Smooth muscle cell (in vitro differentiated cells): ENCODE measurements around the gene CDCA3. TPM values are rescaled to one million over a fixed set of nuclear protein-coding genes. Genes with fewer than 3 reads are reported as not detected.

Experiments used
- DNase-seq: peaks from one replicate; lab custom pipeline; 2025; ENCODE audit not compliant: unreplicated experiment; lab: John Stamatoyannopoulos, UW
- H2AFZ ChIP-seq: fragments of 200-600 bp; sonication (generic); 2 replicates; pipeline ENCODE4 v1.6.0; 2016; ENCODE audit warnings: antibody characterized with exemption, low read depth, mild to moderate bottlenecking
- H3F3A ChIP-seq: fragments of 200-600 bp; sonication (generic); 2 replicates; pipeline ENCODE4 v1.6.0; 2017; ENCODE audit warnings: antibody characterized with exemption, low read depth
- H3K27ac ChIP-seq: fragments of 200-600 bp; sonication (generic); 2 replicates; pipeline ENCODE4 v1.5.1; 2016; ENCODE audit warnings: low read depth, mild to moderate bottlenecking
- H3K27me3 ChIP-seq: fragments of 200-600 bp; sonication (generic); 2 replicates; pipeline ENCODE4 v1.6.1; 2016; ENCODE audit warnings: low read depth, mild to moderate bottlenecking
- H3K36me3 ChIP-seq: fragments of 200-600 bp; sonication (generic); 2 replicates; pipeline ENCODE4 v1.5.1; 2016; ENCODE audit warnings: low read depth
- H3K4me1 ChIP-seq: fragments of 200-600 bp; sonication (generic); 2 replicates; pipeline ENCODE4 v1.5.1; 2016; ENCODE audit warnings: low read depth
- H3K4me2 ChIP-seq: fragments of 200-600 bp; sonication (generic); 2 replicates; pipeline ENCODE4 v1.6.0; 2016; ENCODE audit warnings: mild to moderate bottlenecking
- H3K4me3 ChIP-seq: fragments of 200-600 bp; sonication (generic); 2 replicates; pipeline ENCODE4 v1.5.1; 2016; ENCODE audit warnings: mild to moderate bottlenecking
- H3K79me2 ChIP-seq: fragments of 200-600 bp; sonication (generic); 2 replicates; pipeline ENCODE4 v1.6.0; 2016; ENCODE audit warnings: low read depth, mild to moderate bottlenecking
- H3K9ac ChIP-seq: fragments of 200-600 bp; sonication (generic); 2 replicates; pipeline ENCODE4 v1.6.0; 2016; ENCODE audit warnings: low read depth
- H3K9me3 ChIP-seq: fragments of 200-600 bp; sonication (generic); replicated peaks from 2 replicates; pipeline ENCODE4 v1.5.1; 2016; ENCODE audit warnings: low read depth
- H4K20me1 ChIP-seq: fragments of 200-600 bp; sonication (generic); 2 replicates; pipeline ENCODE4 v1.6.0; 2016; ENCODE audit warnings: low read depth
- CTCF ChIP-seq: fragments of 200-600 bp; sonication (generic); IDR thresholded peaks from 2 replicates; pipeline ENCODE4 v1.5.1; 2017; ENCODE audit warnings: borderline replicate concordance, mild to moderate bottlenecking, antibody characterized with exemption; ENCODE audit not compliant: insufficient read depth, poor library complexity, severe bottlenecking
- WGBS: methylation state at CpG from one replicate; pipeline ENCODE4 v1.1.7; 2016; ENCODE audit warnings: low lambda C conversion rate; 5-methylcytosine and 5-hydroxymethylcytosine counted together
- polyA plus RNA-seq: library from polyadenylated mRNA; unstranded; fragments of >200 nt; fragmentation: Nextera tagmentation; extraction: Ambion mirVana; gene quantifications from 2 replicates; pipeline ENCODE4 v1.2.1, GENCODE V29; 2016
- total RNA-seq: library from RNA; depleted of rRNA; stranded (reverse); fragments of >200 nt; gene quantifications from 2 replicates; pipeline ENCODE4 v1.2.3, GENCODE V29; 2014

Gene CDCA3
- total and polyA plus RNA-seq, 2 experiments from 2014 or later: 5.3 to 10.6 TPM

- no peak overlapping the region for H3K27ac ChIP-seq
- peaks cover 15% of the 10 kb centered on the region for H3K79me2 ChIP-seq
Observed at GRCh38 chr12:6849976-6850560, 1.0 kb downstream of the CDCA3 start.

GRCh38 chr12:6849427-6849826 lies 1.7 kb downstream of the CDCA3 start:
- H2AFZ ChIP-seq: no peak overlapping the region
- no peak for DNase-seq
- no peak overlapping the region for H3K4me3 ChIP-seq
- no peak for TF ChIP-seq CTCF
- peaks cover 9% of the 10 kb centered on the region for H3K79me2 ChIP-seq
- no peak overlapping the region for H3K4me2 ChIP-seq
- no peak overlapping the region for H3K27ac ChIP-seq
- no peaks in the 10 kb centered on the region for H3K27me3 ChIP-seq
- H3K36me3 ChIP-seq: no peaks in the 10 kb centered on the region
- H3K4me1 ChIP-seq: no peaks in the 10 kb centered on the region
- no peaks in the 10 kb centered on the region for H4K20me1 ChIP-seq
- H3F3A ChIP-seq: peaks cover 7% of the 10 kb centered on the region
- 97% methylated on average over 2 of the region's 2 CpGs for WGBS
- no peaks in the 10 kb centered on the region for H3K9me3 ChIP-seq
- H3K9ac ChIP-seq: no peak overlapping the region

More at GRCh38 chr12:6849976-6850560, 1.0 kb downstream of the CDCA3 start:
- Histone ChIP-seq H3F3A (peaks cover 7% of the 10 kb centered on the region), H3K27me3 (no peaks in the 10 kb centered on the region), H3K9me3 (no peaks in the 10 kb centered on the region), H3K4me1 (no peaks in the 10 kb centered on the region), H3K9ac (no peak overlapping the region), H3K4me3 (no peak overlapping the region), H3K36me3 (no peaks in the 10 kb centered on the region), H2AFZ (no peak overlapping the region), H4K20me1 (peaks cover 3% of the 10 kb centered on the region), H3K4me2 (peak overlapping the region; percentile 84)
- no peak for DNase-seq
- TF ChIP-seq CTCF: no peak
- WGBS: 86% methylated on average over 10 of the region's 10 CpGs

GRCh38 chr12:6847676-6848075 lies 3.4 kb downstream of the CDCA3 start:
- Histone ChIP-seq H3K36me3 (no peaks in the 10 kb centered on the region), H3K4me3 (no peak overlapping the region), H3K9ac (no peak overlapping the region), H3K79me2 (no peaks in the 10 kb centered on the region), H3K27me3 (no peaks in the 10 kb centered on the region), H3K4me2 (no peak overlapping the region), H3K4me1 (no peaks in the 10 kb centered on the region), H2AFZ (no peak overlapping the region), H3K27ac (no peak overlapping the region), H4K20me1 (no peaks in the 10 kb centered on the region), H3F3A (peaks cover 7% of the 10 kb centered on the region), H3K9me3 (no peaks in the 10 kb centered on the region)
- 93% methylated on average over 2 of the region's 2 CpGs for WGBS
- no peak for TF ChIP-seq CTCF
- DNase-seq: no peak

- no peak overlapping the region for H3K4me2 ChIP-seq
- H3K4me3 ChIP-seq: no peak overlapping the region
- no peak for TF ChIP-seq CTCF
- peaks cover 7% of the 10 kb centered on the region for H3F3A ChIP-seq
- DNase-seq: no peak
- H4K20me1 ChIP-seq: no peaks in the 10 kb centered on the region
- 98% methylated on average over 7 of the region's 7 CpGs for WGBS
- no peak overlapping the region for H3K9ac ChIP-seq
- no peak overlapping the region for H2AFZ ChIP-seq
- no peaks in the 10 kb centered on the region for H3K79me2 ChIP-seq
- no peaks in the 10 kb centered on the region for H3K27me3 ChIP-seq
- no peaks in the 10 kb centered on the region for H3K9me3 ChIP-seq
- no peaks in the 10 kb centered on the region for H3K4me1 ChIP-seq
- no peaks in the 10 kb centered on the region for H3K36me3 ChIP-seq
- no peak overlapping the region for H3K27ac ChIP-seq
Observed at GRCh38 chr12:6846316-6846869, 4.7 kb downstream of the CDCA3 start.
